Measurements from ENCODE around the gene CCDC39. TPM values are rescaled to one million over a fixed set of nuclear protein-coding genes. Genes with fewer than 3 reads are reported as not detected.

CCDC39 gene
- total and polyA plus RNA-seq, 9 of the 15 experiments (the other 6 are each of a cell fraction or from before 2014, with no cell fraction given): not detected

- in situ Hi-C loops (cut with MboI) (no loop called here), intact Hi-C loops (cut with micrococcal nuclease) (no loop called here)
- DNase-seq (ENCODE audit: extremely low read depth in 1 of 4, low spot score in 3 of 4): no peak
- H3K27ac ChIP-seq (ENCODE audit: extremely low read depth, low read depth, low read length): no peak overlapping the region
- WGBS (ENCODE audit: insufficient coverage, low coverage, missing lambda C conversion rate): 0% methylated on average over 3 of the region's 3 CpGs
- no peaks in the 10 kb centered on the region for H4K20me1 ChIP-seq (replicated peaks; ENCODE audit: control insufficient read depth, insufficient read depth, low read length)
- no peak overlapping the region for H2AFZ ChIP-seq (ENCODE audit: low read depth, low read length)
- FAIRE-seq: no peak
- POLR2A ChIA-PET: no interaction called here
- H3K4me1 ChIP-seq (replicated peaks in 1 of 2; ENCODE audit: control insufficient read depth in 2 of 2, insufficient read depth in 2 of 2, low read length in 2 of 2): no peaks in the 10 kb centered on the region
- no peak overlapping the region for H3K4me2 ChIP-seq (ENCODE audit: insufficient read depth, low read length)
- H3K9ac ChIP-seq (ENCODE audit: insufficient read depth in 1 of 2, low read depth in 2 of 2, low read length in 2 of 2): no peak overlapping the region
- H3K36me3 ChIP-seq (ENCODE audit: control insufficient read depth, insufficient read depth, low read length): no peaks in the 10 kb centered on the region
- H3K4me3 ChIP-seq: no peak overlapping the region
- no peaks in the 10 kb centered on the region for H3K79me2 ChIP-seq (ENCODE audit: control insufficient read depth, insufficient read depth, low read length)
- ATAC-seq: no peak
- no peaks in the 10 kb centered on the region for H3K9me3 ChIP-seq (replicated peaks; ENCODE audit: control insufficient read depth, insufficient read depth, low read depth, low read length)
- BruUV-seq (replicated peaks): no TSS peak
- TF ChIP-seq ZNF696 (CRISPR knock-in tag; conservative IDR thresholded peaks at IDR 0.05): no peak
- TF ChIP-seq AFF1 (IDR thresholded peaks at IDR 0.05; ENCODE audit: low read depth in 1 of 2, partially characterized antibody in 2 of 2): no peak
- TF ChIP-seq GTF2F1 (IDR thresholded peaks at IDR 0.05; ENCODE audit: low read depth, low read length): no peak
- peak; percentile 74 for TF ChIP-seq NFIC (IDR thresholded peaks at IDR 0.05)
- no peak for TF ChIP-seq MTA3 (IDR thresholded peaks at IDR 0.05; ENCODE audit: borderline replicate concordance)
- TF ChIP-seq NR2C1 (IDR thresholded peaks at IDR 0.05): no peak
- no peak for TF ChIP-seq NR2C1 (tag; IDR thresholded peaks at IDR 0.05)
- no peak for TF ChIP-seq SMARCB1 (IDR thresholded peaks at IDR 0.05; ENCODE audit: insufficient read length, low read depth)
- TF ChIP-seq MEF2A (IDR thresholded peaks at IDR 0.05; ENCODE audit: control insufficient read depth, low read depth, low read length): no peak
- TF ChIP-seq ARNT (IDR thresholded peaks at IDR 0.05): no peak
- no peak for TF ChIP-seq ZBTB11 (CRISPR knock-in tag; IDR thresholded peaks at IDR 0.05)
- TF ChIP-seq SIN3B (IDR thresholded peaks at IDR 0.05; ENCODE audit: low read depth): no peak
- no peak for TF ChIP-seq ETS2 (tag; IDR thresholded peaks at IDR 0.05; ENCODE audit: borderline replicate concordance, poor library complexity, severe bottlenecking)
- peak; percentile 55; the same call in 1 of the 2 replicates for TF ChIP-seq NFIX (CRISPR knock-in tag; IDR thresholded peaks at IDR 0.05; ENCODE audit: low read depth)
- CTCF ChIA-PET (ENCODE audit: low intra/inter-chr PET ratio): no interaction called here
- no peaks in the 10 kb centered on the region for H3K27me3 ChIP-seq (ENCODE audit: control insufficient read depth in 2 of 2, insufficient read depth in 2 of 2, low read length in 2 of 2)
- H3K9me1 ChIP-seq (ENCODE audit: control insufficient read depth, insufficient read depth, low read length): no peaks in the 10 kb centered on the region
These were observed 19.5 kb upstream of the CCDC39 start for GRCh38 chr3:180698760-180699270.

Measured in K562 (cell line).